ENCODE results near the gene TEX11.

DNA sequence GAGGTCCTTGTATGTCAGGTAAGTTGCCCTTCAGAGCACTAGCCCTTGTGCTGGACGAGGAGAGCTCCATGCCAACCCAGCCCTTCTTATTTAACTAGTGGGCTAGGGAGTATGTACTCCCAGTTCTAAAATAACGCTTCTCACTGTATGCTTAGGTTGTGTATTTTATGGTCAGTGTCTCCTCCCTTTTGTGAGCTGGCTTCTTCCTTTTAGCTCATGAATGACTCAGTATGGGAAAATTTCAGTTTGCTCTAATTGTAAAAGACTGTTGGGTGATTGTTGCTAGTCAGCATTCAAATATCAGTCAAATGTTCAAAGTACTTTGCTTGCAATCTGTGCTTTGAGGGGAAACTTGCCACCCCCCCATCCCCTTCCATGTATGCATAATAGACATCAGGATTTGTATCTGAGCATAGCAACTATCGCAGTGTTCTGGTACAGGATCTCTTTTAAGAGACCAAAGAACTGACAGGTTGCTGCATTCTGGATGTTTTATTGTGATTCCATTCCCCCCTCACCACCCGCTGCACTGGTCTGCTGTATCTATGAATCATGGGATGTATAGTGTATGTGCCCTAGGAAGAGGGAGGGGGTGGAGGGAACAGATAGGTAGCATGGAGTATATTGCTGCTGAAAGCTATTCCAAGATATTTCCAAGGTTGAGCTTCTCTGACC lies 429.1 kb downstream of the TEX11 start:
- TF ChIP-seq, protein P1, sequence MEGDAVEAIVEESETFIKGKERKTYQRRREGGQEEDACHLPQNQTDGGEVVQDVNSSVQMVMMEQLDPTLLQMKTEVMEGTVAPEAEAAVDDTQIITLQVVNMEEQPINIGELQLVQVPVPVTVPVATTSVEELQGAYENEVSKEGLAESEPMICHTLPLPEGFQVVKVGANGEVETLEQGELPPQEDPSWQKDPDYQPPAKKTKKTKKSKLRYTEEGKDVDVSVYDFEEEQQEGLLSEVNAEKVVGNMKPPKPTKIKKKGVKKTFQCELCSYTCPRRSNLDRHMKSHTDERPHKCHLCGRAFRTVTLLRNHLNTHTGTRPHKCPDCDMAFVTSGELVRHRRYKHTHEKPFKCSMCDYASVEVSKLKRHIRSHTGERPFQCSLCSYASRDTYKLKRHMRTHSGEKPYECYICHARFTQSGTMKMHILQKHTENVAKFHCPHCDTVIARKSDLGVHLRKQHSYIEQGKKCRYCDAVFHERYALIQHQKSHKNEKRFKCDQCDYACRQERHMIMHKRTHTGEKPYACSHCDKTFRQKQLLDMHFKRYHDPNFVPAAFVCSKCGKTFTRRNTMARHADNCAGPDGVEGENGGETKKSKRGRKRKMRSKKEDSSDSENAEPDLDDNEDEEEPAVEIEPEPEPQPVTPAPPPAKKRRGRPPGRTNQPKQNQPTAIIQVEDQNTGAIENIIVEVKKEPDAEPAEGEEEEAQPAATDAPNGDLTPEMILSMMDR (IDR thresholded peaks at IDR 0.05) = no peak
- no peak for TF ChIP-seq POLR2AphosphoS5 (IDR thresholded peaks at IDR 0.05)
